Mesenchymal stem cell (in vitro differentiated cells and primary cell): ENCODE measurements around the gene IGFBP6.

Source experiments
- DNase-seq: peaks from one replicate; pipeline ENCODE4 v3.0.0-alpha.2; 2013
- H2AFZ ChIP-seq: one replicate; pipeline ENCODE4 v1.6.1; 2013; ENCODE audit warnings: low read depth, mild to moderate bottlenecking, control low read depth, inconsistent platforms, low read length, moderate library complexity
- H2AK5ac ChIP-seq: 2 replicates; pipeline ENCODE4 v1.6.1; 2013; ENCODE audit warnings: low read length, moderate library complexity, mild to moderate bottlenecking, inconsistent platforms; ENCODE audit not compliant: severe bottlenecking
- H2BK120ac ChIP-seq: one replicate; pipeline ENCODE4 v1.6.1; 2013; ENCODE audit warnings: low read depth, mild to moderate bottlenecking, inconsistent platforms, low read length, moderate library complexity
- H2BK12ac ChIP-seq, 2 experiments: one replicate each; pipeline ENCODE4 v1.6.1; 2013; ENCODE audit warnings: inconsistent platforms in 2 of 2, low read length in 2 of 2, mild to moderate bottlenecking in 2 of 2, moderate library complexity in 2 of 2, control low read depth in 1 of 2
- H2BK15ac ChIP-seq: one replicate; pipeline ENCODE4 v1.6.1; 2013; ENCODE audit warnings: mild to moderate bottlenecking, low read depth, inconsistent platforms; ENCODE audit not compliant: poor library complexity, severe bottlenecking
- H2BK5ac ChIP-seq: 2 replicates; pipeline ENCODE4 v1.6.1; 2013; ENCODE audit warnings: low read depth, mild to moderate bottlenecking, low read length, control low read depth, inconsistent platforms; ENCODE audit not compliant: poor library complexity, severe bottlenecking
- H3K14ac ChIP-seq, 2 experiments: one replicate each; pipeline ENCODE4 v1.6.1; 2013; ENCODE audit warnings: inconsistent platforms in 2 of 2, low read length in 2 of 2, control low read depth in 1 of 2, mild to moderate bottlenecking in 1 of 2, moderate library complexity in 1 of 2
- H3K18ac ChIP-seq, 2 experiments: one replicate each; pipeline ENCODE4 v1.6.1; 2013; ENCODE audit warnings: inconsistent platforms in 2 of 2, low read length in 2 of 2, control low read depth in 1 of 2, low read depth in 1 of 2, mild to moderate bottlenecking in 1 of 2
- H3K23ac ChIP-seq, 2 experiments: one replicate each; pipeline ENCODE4 v1.6.1; 2013; ENCODE audit warnings: inconsistent platforms in 2 of 2, low read length in 2 of 2, mild to moderate bottlenecking in 2 of 2, moderate library complexity in 2 of 2, control low read depth in 1 of 2
- H3K27ac ChIP-seq: 2 replicates; pipeline ENCODE4 v1.5.1; 2013; ENCODE audit warnings: mild to moderate bottlenecking, moderate library complexity, low read length, control low read depth, inconsistent platforms; ENCODE audit not compliant: poor library complexity, severe bottlenecking
- H3K27me3 ChIP-seq, 2 experiments: 2 replicates each; pipeline versions ENCODE4 v1.6.1 to v1.7.0; 2013; ENCODE audit warnings: low read length in 2 of 2, mild to moderate bottlenecking in 2 of 2, moderate library complexity in 2 of 2, control low read depth in 1 of 2, inconsistent platforms in 1 of 2; ENCODE audit not compliant: control insufficient read depth in 1 of 2, insufficient read depth in 1 of 2
- H3K36me3 ChIP-seq, 2 experiments: 2 replicates each; pipeline versions ENCODE4 v1.6.1 to v1.7.0; 2013; ENCODE audit warnings: low read length in 2 of 2, control low read depth in 1 of 2, inconsistent platforms in 1 of 2, low read depth in 1 of 2, mild to moderate bottlenecking in 1 of 2; ENCODE audit not compliant: insufficient read depth in 2 of 2, control insufficient read depth in 1 of 2
- H3K4ac ChIP-seq, 2 experiments: one replicate each; pipeline ENCODE4 v1.6.1; 2013; ENCODE audit warnings: inconsistent platforms in 2 of 2, low read length in 2 of 2, mild to moderate bottlenecking in 2 of 2, moderate library complexity in 2 of 2, control low read depth in 1 of 2, low read depth in 1 of 2
- H3K4me1 ChIP-seq: 2 replicates; pipeline ENCODE4 v1.6.1; 2013; ENCODE audit warnings: low read depth, low read length, control low read depth; ENCODE audit not compliant: control insufficient read depth, insufficient read depth
- H3K4me2 ChIP-seq: 2 replicates; pipeline ENCODE4 v1.6.1; 2013; ENCODE audit warnings: low read length, mild to moderate bottlenecking, inconsistent platforms; ENCODE audit not compliant: poor library complexity, severe bottlenecking
- H3K4me3 ChIP-seq, 2 experiments: 2 replicates each; pipeline versions ENCODE4 v1.5.1 to v1.7.0; 2013; ENCODE audit warnings: low read length in 2 of 2, mild to moderate bottlenecking in 2 of 2, control low read depth in 1 of 2, low read depth in 1 of 2; ENCODE audit not compliant: insufficient read depth in 1 of 2
- H3K79me1 ChIP-seq: replicated peaks from 2 replicates; pipeline ENCODE4 v1.6.1; 2013; ENCODE audit warnings: mild to moderate bottlenecking, control low read depth, low read length, inconsistent platforms; ENCODE audit not compliant: poor library complexity, severe bottlenecking
- H3K9ac ChIP-seq: 2 replicates; pipeline ENCODE4 v1.7.0; 2013; ENCODE audit warnings: mild to moderate bottlenecking, low read length, moderate library complexity
- H3K9me3 ChIP-seq: 2 replicates; pipeline ENCODE4 v1.7.0; 2013; ENCODE audit warnings: mild to moderate bottlenecking, low read length; ENCODE audit not compliant: control insufficient read depth
- H4K8ac ChIP-seq: one replicate; pipeline ENCODE4 v1.6.1; 2013; ENCODE audit warnings: inconsistent platforms, mild to moderate bottlenecking, low read length, moderate library complexity
- H4K91ac ChIP-seq: one replicate; pipeline ENCODE4 v1.6.1; 2013; ENCODE audit warnings: mild to moderate bottlenecking, low read length, inconsistent platforms
- WGBS: methylation state at CpG from one replicate; pipeline ENCODE4 v1.1.7; 2013; ENCODE audit warnings: mixed read lengths; 5-methylcytosine and 5-hydroxymethylcytosine counted together

Gene IGFBP6

DNA sequence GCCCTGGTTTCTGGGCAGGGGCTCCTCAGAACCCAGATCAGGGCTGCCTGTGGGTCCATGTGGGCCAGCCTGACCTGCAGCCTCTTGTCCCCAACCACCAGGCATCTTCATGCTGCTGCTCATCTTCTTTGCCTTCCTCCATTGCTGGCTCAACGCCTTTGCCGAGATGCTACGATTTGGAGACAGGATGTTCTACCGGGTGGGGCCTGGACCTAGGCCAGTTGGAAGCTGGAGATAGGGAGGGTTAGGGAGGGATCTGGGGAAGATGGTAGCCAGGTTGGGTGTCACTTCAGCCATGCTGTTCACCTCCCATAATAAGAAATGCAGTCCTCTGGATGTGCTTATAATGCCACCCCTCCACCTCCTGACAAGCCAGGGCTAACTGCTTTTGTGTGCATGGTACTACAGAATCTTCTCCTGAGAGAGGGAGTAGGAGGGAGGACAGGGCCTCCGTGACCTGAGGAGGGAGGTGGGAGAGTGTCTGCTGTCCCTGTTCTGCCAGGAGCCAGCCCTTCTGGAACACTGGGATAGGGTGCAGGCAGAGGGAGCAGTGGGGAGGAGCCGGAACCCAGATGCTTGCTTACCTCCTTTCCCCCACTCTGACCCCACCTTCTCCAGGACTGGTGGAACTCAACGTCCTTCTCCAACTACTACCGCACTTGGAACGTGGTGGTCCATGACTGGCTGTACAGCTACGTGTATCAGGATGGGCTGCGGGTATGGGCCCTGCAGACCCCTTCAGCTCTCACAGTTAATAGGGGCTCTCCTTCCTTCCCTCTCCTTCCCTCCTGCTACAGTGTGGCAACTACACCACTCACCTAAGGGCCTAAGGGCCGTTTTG is 23.4 kb downstream of the IGFBP6 start:
- Histone ChIP-seq H2BK5ac (no peak overlapping the region), H3K18ac (no peak overlapping the region), H3K14ac (no peak overlapping the region), H3K23ac (no peak overlapping the region), H3K79me1 (no peaks in the 10 kb centered on the region), H4K91ac (peak overlapping the region; percentile 46), H3K4me2 (no peak overlapping the region), H3K4me3 (no peak overlapping the region), H2BK15ac (peak overlapping the region; percentile 93), H3K36me3 (no peaks in the 10 kb centered on the region), H2BK12ac (no peak overlapping the region), H3K9me3 (no peaks in the 10 kb centered on the region), H4K8ac (no peak overlapping the region), H2AFZ (no peak overlapping the region), H2AK5ac (no peak overlapping the region), H3K27ac (no peak overlapping the region), H3K4me1 (peaks cover 5% of the 10 kb centered on the region), H3K9ac (no peak overlapping the region), H2BK120ac (no peak overlapping the region), H3K27me3 (no peaks in the 10 kb centered on the region), H3K4ac (no peak overlapping the region)
- no peak for DNase-seq
- WGBS, result 91% methylated on average over 12 of the region's 12 CpGs

DNA sequence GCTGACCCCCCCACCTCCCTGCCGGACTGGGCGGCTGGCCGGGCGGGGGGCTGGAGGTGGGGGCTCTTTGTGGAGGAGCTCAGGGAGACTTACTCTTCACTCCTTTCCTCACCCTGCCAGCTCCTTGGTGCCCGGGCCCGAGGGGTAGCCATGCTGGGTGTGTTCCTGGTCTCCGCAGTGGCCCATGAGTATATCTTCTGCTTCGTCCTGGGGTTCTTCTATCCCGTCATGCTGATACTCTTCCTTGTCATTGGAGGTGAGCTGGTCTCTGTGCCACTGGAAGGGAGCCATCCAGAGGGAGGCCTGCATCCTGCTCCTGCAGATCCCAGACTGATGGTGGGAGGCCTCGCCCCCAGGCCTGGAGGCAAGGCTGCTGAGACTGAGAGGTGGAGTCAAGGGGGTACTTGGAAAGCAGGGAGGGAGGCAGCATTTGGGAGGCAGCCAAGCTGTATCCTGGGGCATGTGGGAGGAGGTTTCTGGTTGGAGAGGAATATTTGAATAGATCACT is 25.5 kb downstream of the IGFBP6 start:
- DNase-seq, result no peak
- peak overlapping the region in 1 of 2 experiments; percentile 48 for H3K23ac ChIP-seq
- H3K36me3 ChIP-seq, result no peaks in the 10 kb centered on the region
- no peak overlapping the region for H3K14ac ChIP-seq
- H2BK120ac ChIP-seq, result no peak overlapping the region
- no peak overlapping the region for H3K4ac ChIP-seq
- no peak overlapping the region for H2AK5ac ChIP-seq
- no peak overlapping the region for H3K4me3 ChIP-seq
- H3K27me3 ChIP-seq, result peaks cover 0 to 4% of the 10 kb centered on the region in 2 experiments
- no peak overlapping the region for H4K8ac ChIP-seq
- WGBS, result 92% methylated on average over 6 of the region's 10 CpGs
- H2BK15ac ChIP-seq, result peak overlapping the region; percentile 67
- H3K9me3 ChIP-seq, result no peaks in the 10 kb centered on the region
- H2BK12ac ChIP-seq, result no peak overlapping the region
- H2AFZ ChIP-seq, result no peak overlapping the region
- no peak overlapping the region for H3K9ac ChIP-seq
- H2BK5ac ChIP-seq, result no peak overlapping the region
- no peak overlapping the region for H3K18ac ChIP-seq
- H3K27ac ChIP-seq, result no peak overlapping the region
- peaks cover 5% of the 10 kb centered on the region for H3K4me1 ChIP-seq
- H3K79me1 ChIP-seq, result no peaks in the 10 kb centered on the region
- H3K4me2 ChIP-seq, result no peak overlapping the region
- H4K91ac ChIP-seq, result no peak overlapping the region

DNA sequence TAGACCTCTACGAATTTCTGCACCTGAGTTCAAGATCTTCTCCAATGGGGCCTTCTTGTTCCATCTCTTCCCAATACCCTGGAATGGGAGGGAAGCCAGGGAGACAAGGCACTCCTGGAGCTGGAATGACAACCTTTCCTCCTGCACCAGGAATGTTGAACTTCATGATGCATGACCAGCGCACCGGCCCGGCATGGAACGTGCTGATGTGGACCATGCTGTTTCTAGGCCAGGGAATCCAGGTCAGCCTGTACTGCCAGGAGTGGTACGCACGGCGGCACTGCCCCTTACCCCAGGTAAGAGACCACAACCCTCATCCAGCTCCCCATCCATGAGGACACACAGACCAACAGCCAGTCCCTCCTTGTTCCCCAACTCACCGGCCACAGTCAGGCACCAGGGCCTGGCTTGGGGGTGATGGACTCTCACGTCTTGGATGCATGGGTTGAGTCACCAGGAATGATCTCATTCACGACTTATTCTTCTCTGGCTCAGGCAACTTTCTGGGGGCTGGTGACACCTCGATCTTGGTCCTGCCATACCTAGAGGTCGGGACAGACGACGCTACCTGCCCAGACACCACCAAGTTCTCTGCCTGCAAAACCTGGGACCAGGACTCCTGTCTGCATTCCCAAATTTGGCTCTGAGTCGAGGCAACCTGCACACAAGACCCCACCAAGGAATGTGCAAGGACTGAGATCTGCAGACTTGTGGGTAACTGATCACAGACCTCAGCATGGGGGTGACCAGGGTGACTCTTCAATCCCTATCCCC is 26.3 kb downstream of the IGFBP6 start:
- no peak overlapping the region for H3K4me3 ChIP-seq
- H3K9me3 ChIP-seq, result no peaks in the 10 kb centered on the region
- no peak overlapping the region for H2BK15ac ChIP-seq
- no peaks in the 10 kb centered on the region for H3K36me3 ChIP-seq
- no peak overlapping the region for H3K4ac ChIP-seq
- peak overlapping the region; percentile 78 for H4K91ac ChIP-seq
- no peak overlapping the region for H2AK5ac ChIP-seq
- peaks cover 5% of the 10 kb centered on the region for H3K4me1 ChIP-seq
- no peaks in the 10 kb centered on the region for H3K79me1 ChIP-seq
- no peak overlapping the region for H3K9ac ChIP-seq
- 88% methylated on average over 16 of the region's 16 CpGs for WGBS
- no peak overlapping the region for H2BK120ac ChIP-seq
- no peak overlapping the region for H2BK5ac ChIP-seq
- no peak overlapping the region for H3K27ac ChIP-seq
- H2BK12ac ChIP-seq, result no peak overlapping the region
- no peak overlapping the region for H4K8ac ChIP-seq
- H3K14ac ChIP-seq, result no peak overlapping the region
- H3K4me2 ChIP-seq, result no peak overlapping the region
- peak; percentile 23 for DNase-seq
- H2AFZ ChIP-seq, result no peak overlapping the region
- H3K18ac ChIP-seq, result no peak overlapping the region
- no peak overlapping the region for H3K23ac ChIP-seq
- H3K27me3 ChIP-seq, result peaks cover 0 to 6% of the 10 kb centered on the region in 2 experiments

DNA sequence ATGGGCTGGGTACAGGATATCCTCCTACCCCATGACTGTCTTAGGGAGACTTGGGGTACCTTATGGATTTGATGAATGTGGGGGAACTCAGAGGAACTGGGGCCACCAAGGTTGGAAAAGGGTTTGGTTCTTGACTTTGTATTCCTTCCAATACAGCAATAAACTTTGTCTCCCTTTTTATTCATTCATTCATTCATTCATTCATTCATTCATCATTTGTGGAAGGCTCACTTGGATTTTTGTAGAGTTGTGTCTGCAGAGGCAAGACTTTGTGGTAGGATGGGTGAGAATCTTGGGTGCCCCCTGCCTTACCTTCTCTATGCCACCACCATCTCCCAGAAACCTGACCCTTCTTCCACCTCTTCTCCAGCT is 26.9 kb downstream of the IGFBP6 start:
- H3K79me1 ChIP-seq, result no peaks in the 10 kb centered on the region
- H2AK5ac ChIP-seq, result no peak overlapping the region
- no peak overlapping the region for H3K14ac ChIP-seq
- no peak overlapping the region for H3K4me2 ChIP-seq
- H2BK12ac ChIP-seq, result no peak overlapping the region
- no peak overlapping the region for H2BK15ac ChIP-seq
- H3K18ac ChIP-seq, result no peak overlapping the region
- H3K4me3 ChIP-seq, result no peak overlapping the region
- H2BK120ac ChIP-seq, result no peak overlapping the region
- no peak overlapping the region for H3K23ac ChIP-seq
- no peak for DNase-seq
- no peak overlapping the region for H3K9ac ChIP-seq
- no peak overlapping the region for H3K4ac ChIP-seq
- H3K36me3 ChIP-seq, result no peaks in the 10 kb centered on the region
- H3K27me3 ChIP-seq, result peaks cover 0 to 11% of the 10 kb centered on the region in 2 experiments
- H2BK5ac ChIP-seq, result no peak overlapping the region
- H3K4me1 ChIP-seq, result peaks cover 5% of the 10 kb centered on the region
- H3K9me3 ChIP-seq, result no peaks in the 10 kb centered on the region
- no peak overlapping the region for H4K8ac ChIP-seq
- H2AFZ ChIP-seq, result no peak overlapping the region
- H4K91ac ChIP-seq, result no peak overlapping the region
- no peak overlapping the region for H3K27ac ChIP-seq
